GM10266 (cell line): ENCODE data around the gene BLMH.
A peak's percentile ranks its signal among the peaks of the same experiment; 100 is the strongest.

Experiments used
- DNase-seq: peaks from one replicate; pipeline ENCODE4 v3.0.0; 2012; ENCODE audit errors: extremely low spot score
- TF ChIP-seq, protein P1 (sequence below): IDR thresholded peaks from 2 replicates; pipeline ENCODE4 v1.5.1; 2012; ENCODE audit warnings: mild to moderate bottlenecking, low read depth; ENCODE audit not compliant: control insufficient read depth, insufficient read depth; ENCODE audit errors: missing control alignments

The BLMH gene

DNA sequence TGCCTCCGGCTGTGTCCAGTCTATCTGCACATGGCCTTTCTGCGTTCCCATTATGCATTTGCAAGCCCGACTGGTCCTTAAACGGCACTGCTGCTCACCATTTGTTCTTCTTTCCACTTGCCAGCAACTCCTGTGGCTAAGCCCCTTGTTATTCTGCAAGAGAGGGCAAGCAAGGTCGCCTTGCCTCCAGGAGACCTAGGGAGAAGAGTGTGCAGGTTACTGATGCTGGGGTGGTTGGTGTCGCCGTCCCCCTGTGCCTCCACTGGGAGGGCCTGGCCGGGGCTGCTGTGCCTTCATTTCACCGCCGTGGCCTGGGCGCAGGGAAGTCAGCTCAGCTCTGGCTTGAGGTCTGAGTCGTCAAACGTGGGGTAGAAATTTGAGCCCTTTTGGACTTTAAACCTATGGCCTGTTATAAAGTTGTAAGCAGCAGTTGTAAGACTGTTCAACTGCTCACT, 69.0 kb downstream of the BLMH start:
- DNase-seq: no peak
- TF ChIP-seq, protein P1, sequence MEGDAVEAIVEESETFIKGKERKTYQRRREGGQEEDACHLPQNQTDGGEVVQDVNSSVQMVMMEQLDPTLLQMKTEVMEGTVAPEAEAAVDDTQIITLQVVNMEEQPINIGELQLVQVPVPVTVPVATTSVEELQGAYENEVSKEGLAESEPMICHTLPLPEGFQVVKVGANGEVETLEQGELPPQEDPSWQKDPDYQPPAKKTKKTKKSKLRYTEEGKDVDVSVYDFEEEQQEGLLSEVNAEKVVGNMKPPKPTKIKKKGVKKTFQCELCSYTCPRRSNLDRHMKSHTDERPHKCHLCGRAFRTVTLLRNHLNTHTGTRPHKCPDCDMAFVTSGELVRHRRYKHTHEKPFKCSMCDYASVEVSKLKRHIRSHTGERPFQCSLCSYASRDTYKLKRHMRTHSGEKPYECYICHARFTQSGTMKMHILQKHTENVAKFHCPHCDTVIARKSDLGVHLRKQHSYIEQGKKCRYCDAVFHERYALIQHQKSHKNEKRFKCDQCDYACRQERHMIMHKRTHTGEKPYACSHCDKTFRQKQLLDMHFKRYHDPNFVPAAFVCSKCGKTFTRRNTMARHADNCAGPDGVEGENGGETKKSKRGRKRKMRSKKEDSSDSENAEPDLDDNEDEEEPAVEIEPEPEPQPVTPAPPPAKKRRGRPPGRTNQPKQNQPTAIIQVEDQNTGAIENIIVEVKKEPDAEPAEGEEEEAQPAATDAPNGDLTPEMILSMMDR: no peak

- no peak for DNase-seq
- TF ChIP-seq, protein P1: no peak
Measured at GRCh38 chr17:30222251-30222650, 69.5 kb downstream of the BLMH start.

- TF ChIP-seq, protein P1: no peak
- no peak for DNase-seq
Measured at GRCh38 chr17:30221346-30221745, 70.4 kb downstream of the BLMH start.

- no peak for DNase-seq
- TF ChIP-seq, protein P1: no peak
Measured at GRCh38 chr17:30220414-30220813, 71.3 kb downstream of the BLMH start.

DNA sequence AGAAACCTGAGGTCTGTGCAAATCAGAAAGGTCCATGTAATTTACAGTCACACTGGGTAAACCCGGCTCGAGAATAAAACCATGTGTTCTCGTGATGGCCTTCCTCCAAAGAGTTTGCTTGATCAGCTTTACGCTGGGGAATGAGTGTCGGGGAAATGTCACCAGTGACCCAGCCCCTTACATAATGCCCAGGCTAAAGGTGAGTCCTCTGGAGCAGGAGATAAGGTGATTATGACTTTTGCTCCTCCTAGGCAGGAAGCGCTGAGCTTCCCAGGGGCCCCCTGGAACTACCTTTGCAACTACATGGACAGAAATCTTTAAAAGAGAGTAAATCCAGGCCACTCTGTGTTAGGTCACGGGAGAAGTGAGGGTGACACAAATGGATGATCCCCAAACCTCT, 71.9 kb downstream of the BLMH start:
- DNase-seq: no peak
- TF ChIP-seq, protein P1: no peak

- TF ChIP-seq, protein P1: no peak
Measured at GRCh38 chr17:30219315-30219714, 72.4 kb downstream of the BLMH start.

GRCh38 chr17:30218799-30219198, 72.9 kb downstream of the BLMH start:
- TF ChIP-seq, protein P1: no peak
- DNase-seq: peak; percentile 66

More at GRCh38 chr17:30219315-30219714, 72.4 kb downstream of the BLMH start:
- no peak for DNase-seq
